Measurements from ENCODE around the gene S100A5.

Gene S100A5

DNA sequence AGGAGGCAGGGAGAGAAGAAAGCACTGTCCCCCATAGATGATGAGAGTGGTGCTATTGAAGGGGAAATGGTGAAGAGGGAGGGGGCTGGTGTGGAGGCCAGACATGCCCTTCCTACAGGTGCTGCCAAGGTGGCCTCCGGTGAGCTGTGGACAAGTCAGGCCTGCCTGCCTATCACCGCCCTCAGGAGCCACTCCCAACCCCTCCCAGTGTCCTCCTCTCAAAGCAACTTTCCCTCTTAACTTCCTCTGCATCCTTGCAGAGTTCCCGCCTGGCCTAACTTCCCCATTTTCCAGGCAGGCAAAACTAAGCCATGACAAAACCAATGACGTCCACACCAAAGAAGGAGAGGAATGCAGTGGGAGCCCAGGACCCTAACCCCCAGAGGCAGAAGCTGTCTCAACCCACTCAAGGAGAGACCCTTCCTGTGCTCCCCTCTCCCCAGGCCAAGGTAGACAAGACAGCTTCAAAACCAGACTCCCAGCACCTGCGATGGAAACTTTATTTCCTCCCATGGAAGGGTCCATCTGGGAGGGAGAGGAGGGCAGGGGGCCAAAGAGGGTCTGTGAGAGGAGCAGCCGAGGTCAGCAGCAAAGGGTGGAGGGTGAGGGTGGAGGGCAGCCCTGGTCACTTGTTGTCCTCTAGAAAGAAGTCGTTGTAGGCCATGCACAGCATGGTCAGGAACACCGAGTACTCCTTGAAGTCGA is 3.9 kb downstream of the S100A5 start:
- Histone ChIP-seq H3K27ac (ENCODE audit: extremely low read depth, low read depth, low read length) (no peak overlapping the region), H3K9me3 (ENCODE audit: control insufficient read depth, insufficient read depth, low read depth, low read length) (no peaks in the 10 kb centered on the region), H3K4me3 (ENCODE audit: low read depth, low read length) (no peak overlapping the region), H3K4me1 (ENCODE audit: control insufficient read depth, insufficient read depth, low read length) (no peaks in the 10 kb centered on the region), H3K36me3 (ENCODE audit: control insufficient read depth in 2 of 2, insufficient read depth in 1 of 2, low read length in 2 of 2) (no peaks in the 10 kb centered on the region)
- ChIA-PET CTCF (interaction anchor here (0.6 kb wide), 1 partner anchor 8 kb away, joined by 3 read pairs; no protein-coding TSS in a partner anchor), POLR2A (no interaction called here)
- TF ChIP-seq PRDM1 (tag by site-specific recombination; IDR thresholded peaks at IDR 0.05) (peak; percentile 41), SCRT2 (tag by site-specific recombination; IDR thresholded peaks at IDR 0.05) (0 out of 2 replicates have a peak, but pooled peaks have one; percentile 5), ZNF19 (tag by site-specific recombination; IDR thresholded peaks at IDR 0.05; ENCODE audit: low read depth) (no peak), KLF1 (tag by site-specific recombination; IDR thresholded peaks at IDR 0.05) (0 out of 2 replicates have a peak, but pooled peaks have one; percentile 9)

- Histone ChIP-seq H3K27ac (ENCODE audit: extremely low read depth, low read depth, low read length) (no peak overlapping the region), H3K36me3 (ENCODE audit: control insufficient read depth in 2 of 2, insufficient read depth in 1 of 2, low read length in 2 of 2) (no peaks in the 10 kb centered on the region), H3K9me3 (ENCODE audit: control insufficient read depth, insufficient read depth, low read depth, low read length) (no peaks in the 10 kb centered on the region), H3K4me1 (ENCODE audit: control insufficient read depth, insufficient read depth, low read length) (no peaks in the 10 kb centered on the region), H3K4me3 (ENCODE audit: low read depth, low read length) (no peak overlapping the region)
- ChIA-PET CTCF (interaction anchor here (0.6 to 3.6 kb wide), 4 partner anchors 9 to 46 kb away, joined by 3 to 12 read pairs (median 4); no protein-coding TSS in a partner anchor), POLR2A (interaction anchor here (1.0 kb wide), 1 partner anchor 9 kb away, joined by 3 read pairs; no protein-coding TSS in a partner anchor)
- TF ChIP-seq RBAK (tag by site-specific recombination; IDR thresholded peaks at IDR 0.05) (no peak), SCRT2 (tag by site-specific recombination; IDR thresholded peaks at IDR 0.05) (peak; percentile 75)
Measured at GRCh38 chr1:153536012-153536670, 4.6 kb downstream of the S100A5 start.

GRCh38 chr1:153535242-153536011 is 5.3 kb downstream of the S100A5 start, which contains the start of gene S100A6:
TSS of gene S100A6 (minus strand) at chr1:153535991. CDS start at chr1:153535339, 652 bp downstream.
- no peak within 1 kb of the TSS for H3K27ac ChIP-seq (ENCODE audit: extremely low read depth, low read depth, low read length)
- POLR2A ChIA-PET: interaction anchor here (0.6 to 1.0 kb wide), 3 partner anchors 9 to 110 kb away, joined by 3 to 7 read pairs (median 3); no protein-coding TSS in a partner anchor

GRCh38 chr1:153534925-153535241 is 5.9 kb downstream of the S100A5 start:
- TF ChIP-seq ZEB2 (tag by site-specific recombination; IDR thresholded peaks at IDR 0.05) (no peak), TCF7L2 (IDR thresholded peaks at IDR 0.05; ENCODE audit: borderline replicate concordance, low read depth, low read length) (no peak), ZBTB8A (tag by site-specific recombination; IDR thresholded peaks at IDR 0.05) (no peak), ZNF391 (tag by site-specific recombination; IDR thresholded peaks at IDR 0.05; ENCODE audit: borderline replicate concordance, low read depth) (no peak), ZNF266 (tag by site-specific recombination; IDR thresholded peaks at IDR 0.05; ENCODE audit: low read depth) (no peak), ZSCAN4 (tag by site-specific recombination; IDR thresholded peaks at IDR 0.05) (no peak), ZNF366 (tag by site-specific recombination; conservative IDR thresholded peaks at IDR 0.05) (no peak), OSR2 (tag by site-specific recombination; IDR thresholded peaks at IDR 0.05) (no peak), BCL11B (tag by site-specific recombination; IDR thresholded peaks at IDR 0.05; ENCODE audit: low read depth) (no peak), ZBTB48 (tag by site-specific recombination; IDR thresholded peaks at IDR 0.05) (no peak), ZFP3 (tag by site-specific recombination; IDR thresholded peaks at IDR 0.05; ENCODE audit: low read depth) (no peak), ZNF701 (tag by site-specific recombination; IDR thresholded peaks at IDR 0.05) (no peak), ZNF114 (tag by site-specific recombination; IDR thresholded peaks at IDR 0.05) (no peak), ZNF140 (tag by site-specific recombination; IDR thresholded peaks at IDR 0.05) (no peak), MYNN (tag by site-specific recombination; IDR thresholded peaks at IDR 0.05; ENCODE audit: borderline replicate concordance) (no peak), SP3 (tag by site-specific recombination; IDR thresholded peaks at IDR 0.05) (no peak)
- Histone ChIP-seq H3K36me3 (ENCODE audit: control insufficient read depth in 2 of 2, insufficient read depth in 1 of 2, low read length in 2 of 2) (no peaks in the 10 kb centered on the region), H3K27ac (ENCODE audit: extremely low read depth, low read depth, low read length) (no peak overlapping the region), H3K4me3 (ENCODE audit: low read depth, low read length) (no peak overlapping the region), H3K4me1 (ENCODE audit: control insufficient read depth, insufficient read depth, low read length) (no peaks in the 10 kb centered on the region), H3K9me3 (ENCODE audit: control insufficient read depth, insufficient read depth, low read depth, low read length) (no peaks in the 10 kb centered on the region)
- ChIA-PET POLR2A (interaction anchor here (0.6 to 1.0 kb wide), 3 partner anchors 10 to 110 kb away, joined by 3 to 7 read pairs (median 3); no protein-coding TSS in a partner anchor), CTCF (interaction anchor here (0.6 to 4.3 kb wide), 7 partner anchors 10 to 41 kb away, joined by 3 to 26 read pairs (median 5); partner anchors contain the start of gene S100A4)

More at GRCh38 chr1:153535242-153536011, 5.3 kb downstream of the S100A5 start, which contains the start of gene S100A6:
- Histone ChIP-seq H3K36me3 (ENCODE audit: control insufficient read depth in 2 of 2, insufficient read depth in 1 of 2, low read length in 2 of 2) (no peaks in the 10 kb centered on the region), H3K4me3 (ENCODE audit: low read depth, low read length) (no peak within 1 kb of the TSS), H3K9me3 (ENCODE audit: control insufficient read depth, insufficient read depth, low read depth, low read length) (no peaks in the 10 kb centered on the region), H3K4me1 (ENCODE audit: control insufficient read depth, insufficient read depth, low read length) (no peaks in the 10 kb centered on the region)
- CTCF ChIA-PET: interaction anchor here (0.6 to 4.3 kb wide), 7 partner anchors 9 to 45 kb away, joined by 3 to 26 read pairs (median 5); partner anchors contain the start of gene S100A4
- TF ChIP-seq ZFP41 (tag by site-specific recombination; IDR thresholded peaks at IDR 0.05; ENCODE audit: borderline replicate concordance) (no peak), SP2 (tag by site-specific recombination; IDR thresholded peaks at IDR 0.05) (no peak), KLF1 (tag by site-specific recombination; IDR thresholded peaks at IDR 0.05) (peak; percentile 40; the same call in 1 of the 2 replicates), GLIS2 (tag by site-specific recombination; IDR thresholded peaks at IDR 0.05) (0 out of 2 replicates have a peak, but pooled peaks have one; percentile 22)
